ENCODE measurements around the gene SYNGR2.

DNA sequence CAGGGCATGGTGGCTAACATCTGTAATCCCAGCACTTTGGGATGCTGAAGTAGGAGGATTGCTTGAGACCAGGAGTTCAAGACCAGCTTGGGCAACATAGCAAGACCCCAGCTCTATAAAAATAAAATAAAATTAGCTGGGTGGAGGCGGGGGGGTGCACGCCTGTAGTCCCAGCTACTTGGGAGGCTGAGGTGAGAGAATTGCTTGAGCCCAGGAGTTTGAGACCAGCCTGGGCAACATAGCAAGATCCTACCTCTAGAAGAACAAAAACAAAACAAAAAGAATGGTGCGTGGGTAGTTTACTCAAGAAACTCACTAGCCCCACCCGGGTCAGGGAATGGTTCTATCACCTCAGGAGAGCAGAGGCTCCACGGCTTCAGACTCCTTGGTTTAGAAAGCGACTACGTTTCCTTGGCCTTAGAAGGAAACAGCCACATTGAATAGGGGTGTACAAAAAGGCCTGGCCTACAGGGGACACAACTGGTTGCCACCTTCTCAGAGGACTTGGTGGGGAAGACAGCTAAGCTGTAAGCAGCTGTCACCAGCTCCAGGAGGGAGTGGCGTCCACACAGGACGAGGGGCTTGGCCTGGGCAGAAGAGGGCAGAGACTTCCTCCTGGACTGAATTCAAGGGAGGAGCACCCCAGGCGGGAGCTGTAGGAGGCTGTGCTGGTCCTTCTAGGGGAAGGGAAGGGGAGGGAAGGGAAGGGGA is 17.8 kb downstream of the SYNGR2 start:
- TF ChIP-seq, protein P1, sequence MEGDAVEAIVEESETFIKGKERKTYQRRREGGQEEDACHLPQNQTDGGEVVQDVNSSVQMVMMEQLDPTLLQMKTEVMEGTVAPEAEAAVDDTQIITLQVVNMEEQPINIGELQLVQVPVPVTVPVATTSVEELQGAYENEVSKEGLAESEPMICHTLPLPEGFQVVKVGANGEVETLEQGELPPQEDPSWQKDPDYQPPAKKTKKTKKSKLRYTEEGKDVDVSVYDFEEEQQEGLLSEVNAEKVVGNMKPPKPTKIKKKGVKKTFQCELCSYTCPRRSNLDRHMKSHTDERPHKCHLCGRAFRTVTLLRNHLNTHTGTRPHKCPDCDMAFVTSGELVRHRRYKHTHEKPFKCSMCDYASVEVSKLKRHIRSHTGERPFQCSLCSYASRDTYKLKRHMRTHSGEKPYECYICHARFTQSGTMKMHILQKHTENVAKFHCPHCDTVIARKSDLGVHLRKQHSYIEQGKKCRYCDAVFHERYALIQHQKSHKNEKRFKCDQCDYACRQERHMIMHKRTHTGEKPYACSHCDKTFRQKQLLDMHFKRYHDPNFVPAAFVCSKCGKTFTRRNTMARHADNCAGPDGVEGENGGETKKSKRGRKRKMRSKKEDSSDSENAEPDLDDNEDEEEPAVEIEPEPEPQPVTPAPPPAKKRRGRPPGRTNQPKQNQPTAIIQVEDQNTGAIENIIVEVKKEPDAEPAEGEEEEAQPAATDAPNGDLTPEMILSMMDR (IDR thresholded peaks at IDR 0.05; ENCODE audit: borderline replicate concordance, extremely low read depth, low read length, poor library complexity, severe bottlenecking) = no peak
- no peak for TF ChIP-seq EZH2 (IDR thresholded peaks at IDR 0.05; ENCODE audit: borderline replicate concordance, low read depth, low read length, severe bottlenecking)
